BLaER1 treated with 17β-estradiol and CSF1 and Interleukin-3, amounts not matched to agents 10 nM and 100 nM (cell line): ENCODE data around the gene PODN.

Experiments used
- H3K27ac ChIP-seq, 11 experiments: shearing (Covaris generic); formaldehyde crosslinking; 2 replicates each; pipeline ENCODE4 v1.8.1; 2022
- H3K27me3 ChIP-seq, 11 experiments: shearing (Covaris generic); formaldehyde crosslinking; 2 replicates each; pipeline ENCODE4 v1.8.1; 2022
- H3K36me3 ChIP-seq, 11 experiments: shearing (Covaris generic); formaldehyde crosslinking; 2 replicates each; pipeline ENCODE4 v1.8.1; 2022
- H3K4me1 ChIP-seq, 10 experiments: shearing (Covaris generic); formaldehyde crosslinking; 2 replicates each; pipeline ENCODE4 v1.8.1; 2022
- H3K4me2 ChIP-seq, 11 experiments: shearing (Covaris generic); formaldehyde crosslinking; 2 replicates each; pipeline ENCODE4 v1.8.1; 2022
- H3K4me3 ChIP-seq, 10 experiments: shearing (Covaris generic); formaldehyde crosslinking; 2 replicates each; pipeline ENCODE4 v1.8.1; 2022
- H3K9ac ChIP-seq, 11 experiments: shearing (Covaris generic); formaldehyde crosslinking; 2 replicates each; pipeline ENCODE4 v1.8.1; 2022
- H3K9me3 ChIP-seq, 11 experiments: shearing (Covaris generic); formaldehyde crosslinking; replicated peaks in 1 of 11; 2 replicates each; pipeline ENCODE4 v1.8.1; 2022
- H4K20me1 ChIP-seq, 11 experiments: shearing (Covaris generic); formaldehyde crosslinking; 2 replicates each; pipeline ENCODE4 v1.8.1; 2022
- Cebpa-rat ChIP-seq, 11 experiments: shearing (Covaris generic); IDR thresholded peaks; 2 replicates each; pipeline ENCODE4 v1.8.1; 2022

The PODN gene

GRCh38 chr1:53089478-53090226, 27.6 kb downstream of the PODN start:
- TF ChIP-seq Cebpa-rat (IDR thresholded peaks at IDR 0.05), result no peak
- no peak overlapping the region for H3K9ac ChIP-seq
- 0 out of 22 replicates have a peak overlapping the region, but pooled peaks of 1 of the 11 experiments have one; percentile 22 for H3K27ac ChIP-seq
- H3K4me1 ChIP-seq, result peaks cover 0 to 18% (median 14%) of the 10 kb centered on the region in 10 experiments; a peak in 14 of 20 replicates
- H3K9me3 ChIP-seq, result peaks cover 0 to under 1% (median 0%) of the 10 kb centered on the region in 11 experiments; a peak in 2 of 22 replicates
- H3K27me3 ChIP-seq, result no peaks in the 10 kb centered on the region
- H3K4me3 ChIP-seq, result no peak overlapping the region
- H3K36me3 ChIP-seq, result no peaks in the 10 kb centered on the region
- no peak overlapping the region for H3K4me2 ChIP-seq
- H4K20me1 ChIP-seq, result no peaks in the 10 kb centered on the region

DNA sequence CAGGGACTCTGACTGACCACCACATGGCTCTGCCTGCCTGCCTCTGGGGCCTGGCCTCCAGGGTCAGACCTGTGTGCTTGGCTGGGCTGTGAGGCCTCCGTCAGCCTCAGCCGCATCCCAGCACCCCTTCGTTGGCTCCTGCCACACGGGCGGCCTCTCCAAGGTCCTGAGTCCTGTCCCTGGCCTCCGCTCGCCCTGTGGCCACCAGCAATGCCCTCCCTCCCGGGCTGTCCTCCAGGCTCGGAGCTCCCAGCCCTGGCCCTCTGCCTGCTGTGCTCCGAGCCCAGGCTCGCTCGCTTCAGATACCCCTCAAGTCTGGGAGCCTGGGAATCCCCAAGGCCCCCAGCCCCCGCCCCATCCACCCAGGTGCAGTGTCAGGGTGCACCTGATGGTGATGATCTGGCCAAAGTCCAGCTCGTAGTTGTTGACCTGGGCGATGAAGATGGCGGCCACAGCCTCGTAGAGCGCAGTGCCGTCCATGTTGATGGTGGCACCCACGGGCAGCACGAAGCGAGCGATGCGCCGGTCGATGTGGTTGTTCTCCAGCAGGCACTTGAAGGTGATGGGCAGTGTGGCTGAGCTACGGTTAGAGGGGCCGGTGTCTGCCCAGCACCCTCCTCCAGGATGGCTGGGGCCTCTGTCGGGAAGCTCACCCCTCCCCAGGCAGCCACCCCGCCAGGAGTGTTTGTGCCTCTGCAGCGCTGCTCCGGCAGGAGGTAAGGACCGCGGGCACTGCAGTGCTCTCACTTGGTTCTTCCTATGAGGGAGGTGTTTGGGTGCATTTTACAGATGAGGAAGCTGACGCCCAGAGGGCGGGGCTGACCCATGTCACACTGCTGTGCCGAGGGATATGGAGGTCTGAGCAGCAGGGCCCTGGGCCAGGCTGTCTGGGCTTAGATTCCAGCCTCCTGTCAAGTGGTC, 28.5 kb downstream of the PODN start:
- Histone ChIP-seq H3K4me2 (peak overlapping the region in 4 of 11 experiments; percentile 15 to 69 (median 51); a peak in 3 of 22 replicates), H3K4me3 (no peak overlapping the region), H3K27ac (peak overlapping the region in 6 of 11 experiments; percentile 31 to 72 (median 59); a peak in 10 of 22 replicates), H3K9me3 (peaks cover 4 to 9% (median 5%) of the 10 kb centered on the region in 11 experiments), H3K27me3 (no peaks in the 10 kb centered on the region), H4K20me1 (no peaks in the 10 kb centered on the region), H3K4me1 (peaks cover 0 to 18% (median 14%) of the 10 kb centered on the region in 10 experiments; a peak in 14 of 20 replicates), H3K9ac (peak overlapping the region in 2 of 11 experiments; percentile 46; a peak in 3 of 22 replicates), H3K36me3 (no peaks in the 10 kb centered on the region)
- no peak for TF ChIP-seq Cebpa-rat (IDR thresholded peaks at IDR 0.05)

GRCh38 chr1:53091841-53092645, 30.0 kb downstream of the PODN start:
- Histone ChIP-seq H3K36me3 (no peaks in the 10 kb centered on the region), H3K27me3 (no peaks in the 10 kb centered on the region), H3K27ac (peak overlapping the region in 6 of 11 experiments; percentile 13 to 72 (median 55); a peak in 8 of 22 replicates), H4K20me1 (no peaks in the 10 kb centered on the region), H3K4me3 (no peak overlapping the region), H3K4me2 (peak overlapping the region in 9 of 11 experiments; percentile 10 to 69 (median 20); a peak in 14 of 22 replicates), H3K9ac (peak overlapping the region in 1 of 11 experiments; percentile 46; a peak in 5 of 22 replicates), H3K9me3 (peaks cover 20 to 25% (median 21%) of the 10 kb centered on the region in 11 experiments), H3K4me1 (peaks cover 0 to 18% (median 14%) of the 10 kb centered on the region in 10 experiments; a peak in 14 of 20 replicates)
- TF ChIP-seq Cebpa-rat (IDR thresholded peaks at IDR 0.05), result peak in 1 of 11 experiments; percentile 45; a peak in 3 of 22 replicates

DNA sequence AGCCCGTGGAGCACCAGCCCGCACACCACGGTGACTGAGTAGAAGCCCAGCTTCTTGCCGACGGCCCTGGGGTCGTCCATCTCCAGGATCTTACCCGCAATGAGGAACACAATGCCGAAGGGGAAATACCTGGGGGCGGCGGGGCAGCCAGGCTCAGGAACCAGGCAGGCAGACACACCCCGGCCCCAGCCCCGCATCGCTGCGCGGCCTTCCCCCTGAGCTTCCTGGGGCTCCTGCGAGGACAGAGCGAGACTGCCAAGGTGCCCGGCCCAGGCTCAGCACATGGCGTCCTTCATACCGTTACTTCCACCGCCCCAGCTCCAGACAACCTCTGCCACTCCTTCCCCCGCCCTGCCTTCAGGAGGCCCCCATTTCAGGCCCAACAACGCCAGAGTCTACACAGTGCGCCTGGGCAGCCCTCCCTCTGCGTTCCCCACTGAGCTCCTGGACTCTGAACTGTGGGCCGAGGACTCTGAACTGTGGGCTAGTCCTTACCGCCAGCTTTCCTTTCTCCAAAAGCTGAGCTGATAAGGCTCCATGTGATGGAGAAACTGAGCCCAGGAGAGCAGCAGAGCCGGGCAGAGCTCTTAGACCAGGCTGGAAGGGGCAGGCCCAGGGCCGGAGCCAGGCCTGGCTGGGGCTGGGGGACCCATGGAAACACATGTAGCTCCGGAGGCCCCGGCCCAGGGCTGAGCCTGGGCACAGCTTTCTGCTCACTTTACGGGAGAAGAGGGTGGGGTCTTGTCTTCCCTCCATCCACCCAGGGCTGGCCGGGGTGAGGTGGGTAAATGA, 30.8 kb downstream of the PODN start:
- H3K27me3 ChIP-seq, result no peaks in the 10 kb centered on the region
- H4K20me1 ChIP-seq, result no peaks in the 10 kb centered on the region
- H3K9me3 ChIP-seq, result peaks cover 28 to 33% (median 29%) of the 10 kb centered on the region in 11 experiments
- H3K36me3 ChIP-seq, result no peaks in the 10 kb centered on the region
- H3K27ac ChIP-seq, result peak overlapping the region in 3 of 11 experiments; percentile 8 to 72 (median 53); a peak in 5 of 22 replicates
- H3K4me1 ChIP-seq, result peaks cover 0 to 18% (median 14%) of the 10 kb centered on the region in 10 experiments; a peak in 14 of 20 replicates
- no peak overlapping the region for H3K9ac ChIP-seq
- no peak overlapping the region for H3K4me3 ChIP-seq
- no peak for TF ChIP-seq Cebpa-rat (IDR thresholded peaks at IDR 0.05)
- H3K4me2 ChIP-seq, result no peak overlapping the region

- peaks cover 33 to 38% (median 35%) of the 10 kb centered on the region in 11 experiments for H3K9me3 ChIP-seq
- no peak overlapping the region for H3K4me2 ChIP-seq
- peaks cover 0 to 18% (median 14%) of the 10 kb centered on the region in 10 experiments; a peak in 14 of 20 replicates for H3K4me1 ChIP-seq
- no peak for TF ChIP-seq Cebpa-rat (IDR thresholded peaks at IDR 0.05)
- H3K4me3 ChIP-seq, result no peak overlapping the region
- H3K27ac ChIP-seq, result peak overlapping the region in 2 of 11 experiments; percentile 8 to 72; a peak in 1 of 22 replicates
- H3K27me3 ChIP-seq, result no peaks in the 10 kb centered on the region
- H4K20me1 ChIP-seq, result no peaks in the 10 kb centered on the region
- H3K9ac ChIP-seq, result no peak overlapping the region
- H3K36me3 ChIP-seq, result no peaks in the 10 kb centered on the region
Measured at GRCh38 chr1:53093451-53093754, 31.4 kb downstream of the PODN start.

GRCh38 chr1:53093778-53094532, 31.9 kb downstream of the PODN start:
- TF ChIP-seq Cebpa-rat (IDR thresholded peaks at IDR 0.05), result no peak
- Histone ChIP-seq H3K9ac (no peak overlapping the region), H3K36me3 (no peaks in the 10 kb centered on the region), H4K20me1 (no peaks in the 10 kb centered on the region), H3K4me1 (peaks cover 0 to 18% (median 14%) of the 10 kb centered on the region in 10 experiments; a peak in 14 of 20 replicates), H3K4me2 (no peak overlapping the region), H3K9me3 (peaks cover 39 to 44% (median 40%) of the 10 kb centered on the region in 11 experiments), H3K27ac (no peak overlapping the region; a peak in 1 of 22 replicates), H3K27me3 (no peaks in the 10 kb centered on the region), H3K4me3 (no peak overlapping the region)

DNA sequence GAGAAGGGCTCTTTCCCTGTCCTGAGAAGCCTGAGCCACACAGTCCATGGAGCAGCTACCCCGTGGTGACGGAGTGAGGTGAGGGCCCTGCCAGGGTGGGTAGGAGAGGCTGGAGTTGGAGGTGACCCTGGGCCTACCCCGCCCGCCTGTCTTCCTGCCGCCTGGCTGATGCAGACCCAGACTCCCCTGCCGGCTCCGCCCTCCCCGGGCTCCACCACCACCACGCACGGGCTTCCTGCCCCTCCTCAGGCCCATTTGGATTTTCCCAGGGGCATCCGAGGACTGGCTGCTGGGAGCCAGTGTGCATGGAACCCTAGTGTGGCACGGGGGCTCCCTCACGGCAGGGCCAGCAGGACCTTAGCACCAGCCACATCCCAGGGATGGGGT, 32.5 kb downstream of the PODN start:
- H3K4me2 ChIP-seq, result no peak overlapping the region
- H3K9ac ChIP-seq, result no peak overlapping the region
- no peak overlapping the region for H3K27ac ChIP-seq
- peaks cover 0 to 18% (median 14%) of the 10 kb centered on the region in 10 experiments; a peak in 14 of 20 replicates for H3K4me1 ChIP-seq
- no peaks in the 10 kb centered on the region for H3K27me3 ChIP-seq
- H3K9me3 ChIP-seq, result peaks cover 44 to 49% (median 46%) of the 10 kb centered on the region in 11 experiments
- TF ChIP-seq Cebpa-rat (IDR thresholded peaks at IDR 0.05), result no peak
- H4K20me1 ChIP-seq, result no peaks in the 10 kb centered on the region
- H3K36me3 ChIP-seq, result no peaks in the 10 kb centered on the region
- no peak overlapping the region for H3K4me3 ChIP-seq
